ENCODE measurements around the gene OGFOD2.

Gene OGFOD2

DNA sequence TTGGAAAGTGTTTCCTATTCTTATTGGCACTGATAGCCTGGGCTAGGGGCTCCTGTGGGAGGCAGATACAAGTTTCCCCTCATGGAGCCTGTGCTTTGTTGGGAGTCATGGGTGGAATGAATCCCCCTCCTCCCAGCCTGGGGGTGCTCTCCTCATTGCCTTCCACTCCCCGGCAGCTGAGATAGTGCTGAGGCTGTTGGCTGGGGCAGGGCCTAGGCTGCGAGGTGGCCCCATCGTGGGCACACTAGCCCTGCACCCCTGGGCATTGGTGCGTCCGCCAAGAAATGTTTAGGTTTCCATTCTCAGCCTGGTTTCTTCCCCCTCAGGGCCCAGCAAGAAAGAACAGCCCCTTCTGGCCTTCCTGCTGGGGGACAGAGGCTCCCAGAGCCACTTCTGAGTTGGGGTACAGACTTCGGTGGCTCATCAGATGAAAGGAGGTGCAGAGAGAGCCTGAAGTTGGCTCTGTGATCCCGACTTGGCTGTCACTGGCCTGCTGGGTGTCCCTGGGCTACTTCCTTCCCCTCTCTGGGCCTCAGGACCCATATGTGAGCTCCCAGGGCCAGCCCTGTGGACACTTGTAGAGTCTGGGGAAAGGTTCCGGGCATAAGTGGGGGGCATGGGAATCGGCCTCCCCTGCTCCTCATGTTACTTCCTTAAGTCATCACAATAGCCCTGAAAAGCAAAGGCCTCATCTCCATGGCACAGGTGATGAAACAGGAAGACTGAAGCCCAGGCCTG, 2.8 kb downstream of the OGFOD2 start:
- Histone ChIP-seq H3K27me3 (ENCODE audit: control insufficient read depth in 1 of 2, insufficient read depth in 2 of 2, low read length in 2 of 2) (no peaks in the 10 kb centered on the region), H3K9ac (ENCODE audit: low read length in 2 of 2) (no peak overlapping the region), H3K27ac (ENCODE audit: low read length) (no peak overlapping the region), H3K36me3 (ENCODE audit: control insufficient read depth in 2 of 2, insufficient read depth in 2 of 2, low read length in 2 of 2) (peaks cover 0 to 10% of the 10 kb centered on the region in 2 donors), H3K9me3 (ENCODE audit: control insufficient read depth in 2 of 2, low read length in 2 of 2) (no peaks in the 10 kb centered on the region), H3K4me3 (ENCODE audit: low read length in 2 of 2) (no peak overlapping the region), H3K4me1 (ENCODE audit: control insufficient read depth, insufficient read depth, low read length) (peaks cover 61% of the 10 kb centered on the region)

GRCh38 chr12:122978507-122978955, 3.5 kb downstream of the OGFOD2 start:
- no peak overlapping the region for H3K4me3 ChIP-seq (ENCODE audit: low read length in 2 of 2)
- peaks cover 68% of the 10 kb centered on the region for H3K4me1 ChIP-seq (ENCODE audit: control insufficient read depth, insufficient read depth, low read length)
- no peaks in the 10 kb centered on the region for H3K27me3 ChIP-seq (ENCODE audit: control insufficient read depth in 1 of 2, insufficient read depth in 2 of 2, low read length in 2 of 2)
- H3K36me3 ChIP-seq (ENCODE audit: control insufficient read depth in 2 of 2, insufficient read depth in 2 of 2, low read length in 2 of 2) = peaks cover 0 to 15% of the 10 kb centered on the region in 2 donors
- no peak overlapping the region for H3K9ac ChIP-seq (ENCODE audit: low read length in 2 of 2)
- no peaks in the 10 kb centered on the region for H3K9me3 ChIP-seq (ENCODE audit: control insufficient read depth in 2 of 2, low read length in 2 of 2)
- H3K27ac ChIP-seq (ENCODE audit: low read length) = no peak overlapping the region

DNA sequence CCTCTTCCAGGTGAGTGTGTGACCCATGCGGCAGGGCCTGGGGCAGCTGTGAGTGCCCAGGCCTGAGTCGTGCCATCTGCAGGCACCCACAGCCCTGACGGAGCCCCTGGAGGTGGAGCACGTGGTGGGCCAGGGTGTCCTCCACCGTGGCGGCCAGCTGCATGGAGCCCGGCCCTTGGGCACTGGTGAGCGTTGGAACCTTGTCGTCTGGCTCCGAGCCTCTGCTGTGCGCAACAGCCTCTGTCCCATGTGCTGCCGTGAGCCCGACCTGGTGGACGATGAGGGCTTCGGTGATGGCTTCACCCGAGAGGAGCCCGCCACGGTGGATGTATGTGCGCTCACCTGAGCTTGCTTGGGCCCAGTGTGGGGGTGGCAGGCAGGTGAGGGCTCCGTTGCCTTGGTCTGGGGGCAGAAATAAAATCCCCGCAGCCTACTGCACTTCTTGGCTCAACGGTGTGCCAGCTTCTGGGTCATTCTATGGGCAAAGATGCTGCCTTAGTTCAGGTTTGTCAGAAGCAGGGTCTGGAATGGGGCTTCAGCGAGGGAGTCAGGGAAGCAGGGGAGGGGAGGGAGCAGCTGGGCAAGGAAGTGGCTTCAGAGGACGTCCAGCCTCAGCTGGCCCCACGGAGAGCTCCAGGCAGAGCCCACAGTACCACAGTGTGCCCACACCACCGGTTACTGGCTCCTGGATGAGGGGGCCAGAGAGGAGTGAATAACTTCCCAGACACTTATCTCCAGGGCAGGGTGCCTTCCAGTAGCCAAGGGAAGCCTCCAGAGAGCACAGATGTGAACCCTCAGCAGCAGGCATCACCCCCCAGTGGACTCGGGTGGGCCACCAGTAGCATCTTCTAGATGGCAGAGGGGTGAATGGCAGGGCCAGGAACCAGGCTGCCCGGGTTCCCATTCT, 4.2 kb downstream of the OGFOD2 start:
- H3K9ac ChIP-seq (ENCODE audit: low read length in 2 of 2) = peak overlapping the region; percentile 80 to 84
- peaks cover 0 to 15% of the 10 kb centered on the region in 2 donors for H3K36me3 ChIP-seq (ENCODE audit: control insufficient read depth in 2 of 2, insufficient read depth in 2 of 2, low read length in 2 of 2)
- H3K27ac ChIP-seq (ENCODE audit: low read length) = no peak overlapping the region
- H3K4me3 ChIP-seq (ENCODE audit: low read length in 2 of 2) = peak overlapping the region; percentile 87 to 89
- peaks cover 72% of the 10 kb centered on the region for H3K4me1 ChIP-seq (ENCODE audit: control insufficient read depth, insufficient read depth, low read length)
- H3K27me3 ChIP-seq (ENCODE audit: control insufficient read depth in 1 of 2, insufficient read depth in 2 of 2, low read length in 2 of 2) = no peaks in the 10 kb centered on the region
- H3K9me3 ChIP-seq (ENCODE audit: control insufficient read depth in 2 of 2, low read length in 2 of 2) = no peaks in the 10 kb centered on the region

DNA sequence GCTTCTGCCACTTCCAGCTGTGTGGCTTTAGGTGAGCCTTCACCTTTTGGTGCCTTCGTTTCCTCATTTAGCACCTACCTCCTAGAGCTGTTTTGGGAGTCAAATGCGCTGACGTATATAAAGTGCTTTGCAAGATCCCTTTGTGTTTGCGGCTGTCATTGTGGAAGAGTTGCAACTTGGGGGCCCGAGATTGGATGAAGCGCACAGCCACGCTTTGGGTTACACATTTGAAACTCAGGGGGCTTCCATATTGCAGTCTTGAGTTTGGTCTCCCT, 4.8 kb downstream of the OGFOD2 start:
- no peaks in the 10 kb centered on the region for H3K27me3 ChIP-seq (ENCODE audit: control insufficient read depth in 1 of 2, insufficient read depth in 2 of 2, low read length in 2 of 2)
- peak overlapping the region; percentile 69 for H3K27ac ChIP-seq (ENCODE audit: low read length)
- peak overlapping the region; percentile 80 to 84 for H3K9ac ChIP-seq (ENCODE audit: low read length in 2 of 2)
- H3K4me3 ChIP-seq (ENCODE audit: low read length in 2 of 2) = peak overlapping the region; percentile 87 to 89
- no peaks in the 10 kb centered on the region for H3K9me3 ChIP-seq (ENCODE audit: control insufficient read depth in 2 of 2, low read length in 2 of 2)
- H3K4me1 ChIP-seq (ENCODE audit: control insufficient read depth, insufficient read depth, low read length) = peaks cover 76% of the 10 kb centered on the region
- H3K36me3 ChIP-seq (ENCODE audit: control insufficient read depth in 2 of 2, insufficient read depth in 2 of 2, low read length in 2 of 2) = peaks cover 0 to 15% of the 10 kb centered on the region in 2 donors

GRCh38 chr12:122980183-122981035, 5.4 kb downstream of the OGFOD2 start, which contains the start of gene ARL6IP4:
Gene ARL6IP4, plus strand, starts transcription at chr12:122980681. Its CDS starts 459 bp downstream, at chr12:122981140.
- Histone ChIP-seq H3K4me3 (ENCODE audit: low read length in 2 of 2) (peak within 1 kb of the TSS; percentile 87 to 89), H3K27ac (ENCODE audit: low read length) (peak within 1 kb of the TSS; percentile 69), H3K9ac (ENCODE audit: low read length in 2 of 2) (peak within 1 kb of the TSS; percentile 80 to 84), H3K27me3 (ENCODE audit: control insufficient read depth in 1 of 2, insufficient read depth in 2 of 2, low read length in 2 of 2) (no peaks in the 10 kb centered on the region), H3K4me1 (ENCODE audit: control insufficient read depth, insufficient read depth, low read length) (peaks cover 80% of the 10 kb centered on the region), H3K36me3 (ENCODE audit: control insufficient read depth in 2 of 2, insufficient read depth in 2 of 2, low read length in 2 of 2) (peaks cover 0 to 17% of the 10 kb centered on the region in 2 donors), H3K9me3 (ENCODE audit: control insufficient read depth in 2 of 2, low read length in 2 of 2) (no peaks in the 10 kb centered on the region)

DNA sequence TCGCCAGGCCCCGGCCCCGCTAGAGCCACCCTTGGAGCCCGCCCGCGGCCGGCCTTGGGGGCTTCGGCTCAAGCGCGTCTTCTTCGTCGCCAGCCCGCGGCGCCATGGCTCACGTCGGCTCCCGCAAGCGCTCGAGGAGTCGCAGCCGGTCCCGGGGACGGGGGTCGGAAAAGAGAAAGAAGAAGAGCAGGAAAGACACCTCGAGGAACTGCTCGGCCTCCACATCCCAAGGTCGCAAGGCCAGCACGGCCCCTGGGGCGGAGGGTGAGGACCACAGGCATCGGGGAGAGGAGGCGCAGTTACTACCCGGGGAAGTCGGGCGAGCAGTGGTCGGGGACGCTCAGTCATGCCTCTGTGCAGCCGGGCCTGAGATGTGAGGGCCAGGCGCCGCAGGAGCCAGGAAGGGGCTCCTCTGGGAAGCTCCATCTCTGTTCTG, 6.0 kb downstream of the OGFOD2 start:
- H3K27ac ChIP-seq (ENCODE audit: low read length) = peak overlapping the region; percentile 69
- H3K36me3 ChIP-seq (ENCODE audit: control insufficient read depth in 2 of 2, insufficient read depth in 2 of 2, low read length in 2 of 2) = peaks cover 0 to 18% of the 10 kb centered on the region in 2 donors
- peak overlapping the region; percentile 87 to 89 for H3K4me3 ChIP-seq (ENCODE audit: low read length in 2 of 2)
- H3K4me1 ChIP-seq (ENCODE audit: control insufficient read depth, insufficient read depth, low read length) = peaks cover 78% of the 10 kb centered on the region
- H3K27me3 ChIP-seq (ENCODE audit: control insufficient read depth in 1 of 2, insufficient read depth in 2 of 2, low read length in 2 of 2) = no peaks in the 10 kb centered on the region
- peak overlapping the region; percentile 80 to 84 for H3K9ac ChIP-seq (ENCODE audit: low read length in 2 of 2)
- no peaks in the 10 kb centered on the region for H3K9me3 ChIP-seq (ENCODE audit: control insufficient read depth in 2 of 2, low read length in 2 of 2)

GRCh38 chr12:122981587-122982476, 6.8 kb downstream of the OGFOD2 start:
- H3K27me3 ChIP-seq (ENCODE audit: control insufficient read depth in 1 of 2, insufficient read depth in 2 of 2, low read length in 2 of 2) = no peaks in the 10 kb centered on the region
- peak overlapping the region; percentile 69 for H3K27ac ChIP-seq (ENCODE audit: low read length)
- peak overlapping the region; percentile 87 to 89 for H3K4me3 ChIP-seq (ENCODE audit: low read length in 2 of 2)
- peaks cover 5 to 18% of the 10 kb centered on the region in 2 donors for H3K36me3 ChIP-seq (ENCODE audit: control insufficient read depth in 2 of 2, insufficient read depth in 2 of 2, low read length in 2 of 2)
- no peaks in the 10 kb centered on the region for H3K9me3 ChIP-seq (ENCODE audit: control insufficient read depth in 2 of 2, low read length in 2 of 2)
- peaks cover 71% of the 10 kb centered on the region for H3K4me1 ChIP-seq (ENCODE audit: control insufficient read depth, insufficient read depth, low read length)
- peak overlapping the region; percentile 80 to 84 for H3K9ac ChIP-seq (ENCODE audit: low read length in 2 of 2)

DNA sequence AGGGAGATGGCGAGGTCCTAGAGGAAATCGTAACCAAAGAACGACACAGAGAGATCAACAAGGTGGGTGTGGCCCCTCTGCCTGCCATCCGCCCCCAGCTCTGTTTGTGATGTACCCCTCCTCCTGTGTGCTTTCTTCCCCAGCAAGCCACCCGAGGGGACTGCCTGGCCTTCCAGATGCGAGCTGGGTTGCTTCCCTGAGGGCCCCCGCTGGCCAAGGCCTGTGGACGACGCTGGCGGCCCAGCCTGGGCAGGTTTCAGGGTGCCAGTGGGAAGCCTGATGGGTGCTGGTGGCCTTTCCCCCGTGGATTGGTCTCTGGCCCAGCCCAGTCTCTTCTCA, 7.4 kb downstream of the OGFOD2 start:
- peak overlapping the region; percentile 22 to 42 for H3K9ac ChIP-seq (ENCODE audit: low read length in 2 of 2)
- no peaks in the 10 kb centered on the region for H3K27me3 ChIP-seq (ENCODE audit: control insufficient read depth in 1 of 2, insufficient read depth in 2 of 2, low read length in 2 of 2)
- H3K27ac ChIP-seq (ENCODE audit: low read length) = peak overlapping the region; percentile 41
- H3K36me3 ChIP-seq (ENCODE audit: control insufficient read depth in 2 of 2, insufficient read depth in 2 of 2, low read length in 2 of 2) = peaks cover 11 to 19% of the 10 kb centered on the region in 2 donors
- no peaks in the 10 kb centered on the region for H3K9me3 ChIP-seq (ENCODE audit: control insufficient read depth in 2 of 2, low read length in 2 of 2)
- H3K4me3 ChIP-seq (ENCODE audit: low read length in 2 of 2) = peak overlapping the region in 1 of 2 donors; percentile 87
- peaks cover 67% of the 10 kb centered on the region for H3K4me1 ChIP-seq (ENCODE audit: control insufficient read depth, insufficient read depth, low read length)

DNA sequence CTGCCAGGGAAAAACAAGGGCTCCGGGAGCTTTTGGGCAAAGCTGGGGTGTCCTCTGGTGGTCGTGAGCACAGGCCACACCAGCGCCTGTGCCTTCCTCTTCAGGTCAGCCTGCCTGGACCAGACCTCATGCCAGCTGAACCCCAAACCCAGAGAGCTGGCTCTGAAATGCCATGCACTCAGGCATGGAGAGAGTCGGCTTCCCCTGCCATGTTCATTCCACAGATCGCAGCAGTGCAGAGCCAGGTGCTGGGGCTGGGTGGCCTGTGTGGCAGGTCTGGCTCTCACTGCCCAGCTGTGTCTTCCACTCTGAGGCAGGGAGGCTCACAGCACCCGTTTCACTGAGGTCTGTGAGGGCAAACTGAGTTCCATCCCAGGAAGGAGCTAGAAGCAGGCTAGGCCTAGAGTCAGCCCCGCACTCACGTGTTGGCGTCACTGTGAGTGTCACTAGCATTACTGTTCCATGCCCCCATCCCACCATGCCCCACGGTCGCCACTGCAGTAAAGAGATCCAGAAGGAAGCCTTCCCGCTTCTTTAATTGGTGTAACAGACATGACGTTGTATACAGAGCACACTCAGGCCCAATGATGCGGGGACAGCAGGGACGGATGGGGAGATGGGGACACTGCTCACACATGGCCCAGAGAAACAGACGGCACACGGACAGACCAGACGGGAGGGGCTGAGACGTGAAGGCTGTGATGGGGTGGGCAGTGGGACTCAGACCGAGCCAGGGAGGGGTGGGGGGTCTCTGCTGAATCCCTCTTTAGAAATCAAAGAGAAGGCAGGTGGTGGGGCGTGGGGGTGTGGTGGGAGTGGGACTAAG, 8.1 kb downstream of the OGFOD2 start:
- no peaks in the 10 kb centered on the region for H3K9me3 ChIP-seq (ENCODE audit: control insufficient read depth in 2 of 2, low read length in 2 of 2)
- peak overlapping the region; percentile 41 for H3K27ac ChIP-seq (ENCODE audit: low read length)
- H3K9ac ChIP-seq (ENCODE audit: low read length in 2 of 2) = peak overlapping the region in 1 of 2 donors; percentile 29
- H3K4me3 ChIP-seq (ENCODE audit: low read length in 2 of 2) = no peak overlapping the region
- H3K36me3 ChIP-seq (ENCODE audit: control insufficient read depth in 2 of 2, insufficient read depth in 2 of 2, low read length in 2 of 2) = peaks cover 11 to 22% of the 10 kb centered on the region in 2 donors
- H3K27me3 ChIP-seq (ENCODE audit: control insufficient read depth in 1 of 2, insufficient read depth in 2 of 2, low read length in 2 of 2) = no peaks in the 10 kb centered on the region
- H3K4me1 ChIP-seq (ENCODE audit: control insufficient read depth, insufficient read depth, low read length) = peaks cover 65% of the 10 kb centered on the region
